Fibroblast of skin of abdomen (primary cell): ENCODE results near the gene CCNL2.
"Not testable (repeated sequence)": the region's sequence is repeated elsewhere in the genome, so short reads cannot be mapped to it uniquely, and the experiment has no call there.

Experiments used
- DNase-seq: peaks from one replicate; pipeline ENCODE4 v3.0.0-alpha.2; 2013

CCNL2 gene

GRCh38 chr1:1373051-1373814, 25.9 kb downstream of the CCNL2 start:
- DNase-seq, result no peak

- DNase-seq, result no peak
Measured at GRCh38 chr1:1371746-1372711, 27.1 kb downstream of the CCNL2 start.

- DNase-seq, result no peak
Measured at GRCh38 chr1:1371364-1371745, 27.8 kb downstream of the CCNL2 start.

- DNase-seq, result no peak
Measured at GRCh38 chr1:1370771-1371300, 28.3 kb downstream of the CCNL2 start.

- DNase-seq, result not testable (repeated sequence)
Measured at GRCh38 chr1:1370094-1370493, 29.0 kb downstream of the CCNL2 start.

- DNase-seq, result no peak
Measured at GRCh38 chr1:1367315-1367714, 31.8 kb downstream of the CCNL2 start.

- no peak for DNase-seq
Measured at GRCh38 chr1:1366699-1367066, 32.5 kb downstream of the CCNL2 start.

- no peak for DNase-seq
Measured at GRCh38 chr1:1365875-1366698, 33.0 kb downstream of the CCNL2 start.

- DNase-seq, result no peak
Measured at GRCh38 chr1:1364266-1364665, 34.9 kb downstream of the CCNL2 start.

- DNase-seq, result peak; percentile 88
Measured at GRCh38 chr1:1361982-1362423, 37.1 kb downstream of the CCNL2 start.

GRCh38 chr1:1361233-1361981, 37.7 kb downstream of the CCNL2 start:
- DNase-seq, result no peak

- DNase-seq, result peak; percentile 95
Measured at GRCh38 chr1:1360506-1361169, 38.5 kb downstream of the CCNL2 start.

GRCh38 chr1:1359664-1360468, 39.3 kb downstream of the CCNL2 start:
- DNase-seq, result peak; percentile 85

GRCh38 chr1:1359308-1359663, 39.8 kb downstream of the CCNL2 start:
- DNase-seq, result peak; percentile 81

- DNase-seq, result peak; percentile 92
Measured at GRCh38 chr1:1358433-1359271, 40.5 kb downstream of the CCNL2 start, which contains the start of gene MXRA8. TSS of gene MXRA8 (minus strand) at chr1:1358555. CDS start at chr1:1358504, 51 bp downstream.

GRCh38 chr1:1357871-1358432, 41.2 kb downstream of the CCNL2 start:
- DNase-seq, result no peak

GRCh38 chr1:1356796-1357401, 42.2 kb downstream of the CCNL2 start:
- DNase-seq, result no peak

- DNase-seq, result no peak
Measured at GRCh38 chr1:1356166-1356795, 42.9 kb downstream of the CCNL2 start.
